Measurements from ENCODE around the gene MED13.
"Not testable (repeated sequence)": the region's sequence is repeated elsewhere in the genome, so short reads cannot be mapped to it uniquely, and the experiment has no call there.

MED13 gene

GRCh38 chr17:62000186-62000585 is 64.9 kb downstream of the MED13 start:
- H3K9me3 Mint-ChIP-seq: no peaks in the 10 kb centered on the region
- peaks cover 43% of the 10 kb centered on the region for H3K4me1 Mint-ChIP-seq
- ATAC-seq (no peak), DNase-seq (no peak)
- H3K4me3 Mint-ChIP-seq: no peak overlapping the region
- no peak overlapping the region for H3K27ac Mint-ChIP-seq
- H3K27me3 Mint-ChIP-seq: no peaks in the 10 kb centered on the region

DNA sequence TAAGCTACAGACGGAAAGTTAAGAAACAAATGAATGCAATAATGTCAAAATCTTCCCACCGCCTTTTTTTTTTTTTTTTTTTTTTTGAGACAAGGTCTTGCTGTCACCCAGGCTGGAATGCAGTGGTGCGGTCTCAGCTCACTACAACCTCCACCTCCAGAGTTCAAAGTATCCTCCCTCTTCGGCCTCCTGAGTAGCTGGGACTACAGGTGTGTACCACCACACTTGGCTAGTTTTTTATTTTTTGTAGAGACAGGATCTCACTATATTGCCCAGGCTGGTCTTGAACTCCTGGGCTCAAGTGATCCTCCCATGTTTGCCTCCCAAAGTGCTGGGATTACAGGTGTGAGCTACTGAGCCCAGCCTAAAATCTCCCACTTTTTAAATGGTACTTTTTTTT is 66.5 kb downstream of the MED13 start:
- H3K4me1 Mint-ChIP-seq: peaks cover 33% of the 10 kb centered on the region
- not testable (repeated sequence) for H3K27ac Mint-ChIP-seq, H3K27me3 Mint-ChIP-seq

GRCh38 chr17:61997664-61998063 is 67.4 kb downstream of the MED13 start:
- DNase-seq: no peak
- ATAC-seq: no peak
- H3K4me1 Mint-ChIP-seq: peaks cover 31% of the 10 kb centered on the region
- H3K27ac Mint-ChIP-seq: no peak overlapping the region
- H3K27me3 Mint-ChIP-seq: no peaks in the 10 kb centered on the region
- H3K4me3 Mint-ChIP-seq: no peak overlapping the region
- no peaks in the 10 kb centered on the region for H3K9me3 Mint-ChIP-seq

More for the DNA sequence above, 66.5 kb downstream of the MED13 start:
- not testable (repeated sequence) for H3K4me3 Mint-ChIP-seq, ATAC-seq, DNase-seq, H3K9me3 Mint-ChIP-seq

GRCh38 chr17:61996916-61997605 is 68.0 kb downstream of the MED13 start:
- no peak for DNase-seq
- no peak for ATAC-seq
- no peak overlapping the region for H3K4me3 Mint-ChIP-seq
- H3K9me3 Mint-ChIP-seq: no peaks in the 10 kb centered on the region
- no peaks in the 10 kb centered on the region for H3K27me3 Mint-ChIP-seq
- peaks cover 31% of the 10 kb centered on the region for H3K4me1 Mint-ChIP-seq
- no peak overlapping the region for H3K27ac Mint-ChIP-seq

- H3K4me3 Mint-ChIP-seq: no peak overlapping the region
- ATAC-seq: no peak
- no peak overlapping the region for H3K27ac Mint-ChIP-seq
- H3K9me3 Mint-ChIP-seq: no peaks in the 10 kb centered on the region
- peaks cover 6% of the 10 kb centered on the region for H3K4me1 Mint-ChIP-seq
- H3K27me3 Mint-ChIP-seq: no peaks in the 10 kb centered on the region
- no peak for DNase-seq
Observed at GRCh38 chr17:61989509-61989908, 75.6 kb downstream of the MED13 start.

- Mint-ChIP-seq H3K9me3 (no peaks in the 10 kb centered on the region), H3K27ac (no peak overlapping the region), H3K27me3 (no peaks in the 10 kb centered on the region), H3K4me3 (no peak overlapping the region), H3K4me1 (peaks cover 6% of the 10 kb centered on the region)
- no peak for ATAC-seq
- DNase-seq: no peak
Observed at GRCh38 chr17:61986898-61987297, 78.2 kb downstream of the MED13 start.

- Mint-ChIP-seq H3K27me3 (no peaks in the 10 kb centered on the region), H3K27ac (no peak overlapping the region), H3K4me1 (peaks cover 12% of the 10 kb centered on the region), H3K9me3 (peaks cover 0 to 5% of the 10 kb centered on the region in 2 donors), H3K4me3 (no peak overlapping the region)
- ATAC-seq (no peak), DNase-seq (no peak)
Observed at GRCh38 chr17:61984821-61985220, 80.3 kb downstream of the MED13 start.

DNA sequence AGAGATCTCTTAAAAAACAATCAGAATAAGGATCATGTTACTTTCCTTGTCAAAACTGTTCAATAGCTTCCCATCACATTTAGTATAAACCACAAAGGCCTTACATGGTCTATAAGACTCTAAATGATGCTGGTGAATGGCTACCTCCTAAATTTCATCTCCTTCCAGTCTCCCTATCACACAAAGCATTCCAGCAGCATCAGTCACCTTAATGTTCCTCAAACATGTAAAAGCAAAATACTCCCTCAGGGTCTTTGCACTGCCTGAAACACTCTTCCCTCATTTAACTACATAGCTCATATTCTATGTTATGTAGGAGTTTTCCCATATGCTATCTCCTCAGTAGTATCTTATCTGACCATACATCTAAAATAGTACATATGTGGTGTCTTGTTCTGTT is 83.8 kb downstream of the MED13 start:
- no peak for ATAC-seq
- H3K4me3 Mint-ChIP-seq: no peak overlapping the region
- peaks cover 6% of the 10 kb centered on the region for H3K4me1 Mint-ChIP-seq
- H3K27ac Mint-ChIP-seq: no peak overlapping the region
- no peak for DNase-seq
- H3K9me3 Mint-ChIP-seq: peaks cover 0 to 5% of the 10 kb centered on the region in 2 donors
- no peaks in the 10 kb centered on the region for H3K27me3 Mint-ChIP-seq

GRCh38 chr17:61980535-61980934 is 84.5 kb downstream of the MED13 start:
- no peaks in the 10 kb centered on the region for H3K27me3 Mint-ChIP-seq
- peak overlapping the region in 1 of 2 donors; percentile 74 for H3K27ac Mint-ChIP-seq
- DNase-seq: no peak
- H3K9me3 Mint-ChIP-seq: peaks cover 0 to 5% of the 10 kb centered on the region in 2 donors
- ATAC-seq: no peak
- peaks cover 7% of the 10 kb centered on the region for H3K4me1 Mint-ChIP-seq
- no peak overlapping the region for H3K4me3 Mint-ChIP-seq

GRCh38 chr17:61974115-61974514 is 91.0 kb downstream of the MED13 start:
- no peaks in the 10 kb centered on the region for H3K27me3 Mint-ChIP-seq
- DNase-seq (no peak), ATAC-seq (no peak)
- H3K4me1 Mint-ChIP-seq: peaks cover 17% of the 10 kb centered on the region
- no peak overlapping the region for H3K4me3 Mint-ChIP-seq
- H3K27ac Mint-ChIP-seq: peak overlapping the region in 1 of 2 donors; percentile 55
- H3K9me3 Mint-ChIP-seq: no peaks in the 10 kb centered on the region

GRCh38 chr17:61972311-61972710 is 92.8 kb downstream of the MED13 start:
- Mint-ChIP-seq H3K27ac (no peak overlapping the region), H3K27me3 (no peaks in the 10 kb centered on the region), H3K9me3 (no peaks in the 10 kb centered on the region), H3K4me3 (no peak overlapping the region), H3K4me1 (peaks cover 17% of the 10 kb centered on the region)
- DNase-seq (no peak), ATAC-seq (no peak)

DNA sequence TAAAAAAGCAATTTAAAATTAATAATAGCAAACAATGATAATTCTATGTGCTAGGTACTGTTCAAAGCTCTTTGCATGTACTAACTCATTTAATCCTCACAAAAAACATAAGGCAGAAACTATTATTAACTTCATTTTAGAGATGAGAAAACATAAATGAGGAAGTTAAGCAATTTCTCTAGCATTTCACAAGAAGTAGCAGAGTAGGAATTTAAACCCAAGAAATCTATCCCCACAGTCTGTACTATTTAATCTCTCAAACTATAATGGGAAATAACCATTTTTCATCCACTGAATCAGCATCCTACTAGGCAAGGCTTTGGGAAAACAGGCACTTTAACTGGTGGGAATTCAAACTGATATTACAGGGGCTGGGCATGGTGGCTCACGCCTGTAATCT is 95.0 kb downstream of the MED13 start:
- no peak for ATAC-seq
- H3K9me3 Mint-ChIP-seq: no peaks in the 10 kb centered on the region
- H3K27ac Mint-ChIP-seq: peak overlapping the region; percentile 48 to 52
- peaks cover 11% of the 10 kb centered on the region for H3K4me1 Mint-ChIP-seq
- no peak for DNase-seq
- no peak overlapping the region for H3K4me3 Mint-ChIP-seq
- H3K27me3 Mint-ChIP-seq: no peaks in the 10 kb centered on the region

DNA sequence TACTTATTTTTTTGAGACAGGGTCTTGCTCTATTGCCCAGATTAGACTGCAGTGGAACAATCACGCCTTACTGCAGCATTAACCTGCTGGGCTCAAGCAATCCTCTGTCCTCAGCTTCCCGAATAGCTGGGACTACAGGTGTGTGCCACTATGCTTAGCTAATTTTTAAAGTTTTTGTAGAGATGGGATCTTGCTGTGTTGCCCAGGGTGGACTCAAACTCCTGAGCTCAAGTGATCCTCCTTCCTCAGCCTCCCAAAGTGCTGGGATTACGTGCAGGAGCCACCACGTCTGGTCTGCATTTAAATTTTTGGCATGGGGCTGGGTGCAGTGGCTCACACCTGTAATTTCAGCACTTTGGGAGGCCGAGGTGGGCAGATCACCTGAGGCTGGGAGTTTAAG is 96.3 kb downstream of the MED13 start:
- no peak for DNase-seq
- no peaks in the 10 kb centered on the region for H3K9me3 Mint-ChIP-seq
- no peaks in the 10 kb centered on the region for H3K27me3 Mint-ChIP-seq
- peak overlapping the region in 1 of 2 donors; percentile 54 for H3K27ac Mint-ChIP-seq
- no peak for ATAC-seq
- H3K4me3 Mint-ChIP-seq: no peak overlapping the region
- H3K4me1 Mint-ChIP-seq: no peaks in the 10 kb centered on the region

DNA sequence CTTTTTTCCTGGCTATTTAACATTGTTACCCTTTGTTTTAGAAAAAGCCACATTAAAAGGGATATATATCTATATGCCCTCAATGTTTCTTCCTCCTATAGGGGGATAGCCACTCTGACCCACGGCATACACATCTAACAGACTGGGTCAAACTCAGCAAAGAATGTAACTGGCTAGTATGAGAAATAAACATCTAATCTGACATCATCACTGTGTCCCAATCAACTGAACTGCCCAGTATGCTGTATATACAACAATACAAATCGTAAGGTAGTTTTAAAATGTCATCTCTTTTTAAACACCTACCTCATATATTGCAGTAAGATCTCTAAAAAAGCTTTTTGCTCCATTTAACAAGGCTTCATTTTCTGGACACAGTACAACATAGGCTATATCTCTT is 97.3 kb downstream of the MED13 start:
- ATAC-seq (no peak), DNase-seq (no peak)
- no peaks in the 10 kb centered on the region for H3K27me3 Mint-ChIP-seq
- no peak overlapping the region for H3K27ac Mint-ChIP-seq
- no peak overlapping the region for H3K4me3 Mint-ChIP-seq
- H3K9me3 Mint-ChIP-seq: no peaks in the 10 kb centered on the region
- no peaks in the 10 kb centered on the region for H3K4me1 Mint-ChIP-seq

GRCh38 chr17:61966191-61966590 is 98.9 kb downstream of the MED13 start:
- no peak for DNase-seq
- Mint-ChIP-seq H3K27me3 (no peaks in the 10 kb centered on the region), H3K27ac (no peak overlapping the region), H3K4me3 (no peak overlapping the region), H3K9me3 (no peaks in the 10 kb centered on the region), H3K4me1 (no peaks in the 10 kb centered on the region)
- no peak for ATAC-seq

- H3K9me3 Mint-ChIP-seq: no peaks in the 10 kb centered on the region
- H3K4me1 Mint-ChIP-seq: no peaks in the 10 kb centered on the region
- H3K4me3 Mint-ChIP-seq: no peak overlapping the region
- H3K27me3 Mint-ChIP-seq: no peaks in the 10 kb centered on the region
- DNase-seq: no peak
- no peak overlapping the region for H3K27ac Mint-ChIP-seq
- no peak for ATAC-seq
Observed at GRCh38 chr17:61955619-61956018, 109.5 kb downstream of the MED13 start.

Measured in stimulated activated naive CD8-positive, alpha-beta T cell treated with anti-CD3 and anti-CD28 coated beads, Interleukin-15, amount 100 ng/mL, for 72 hours (primary cell).